GM19193 (cell line): Measurements from ENCODE around the gene RHOU.

ENCODE experiments used
- POLR2A ChIP-seq: IDR thresholded peaks from 4 replicates; pipeline ENCODE4 v1.6.1; 2011; ENCODE audit not compliant: insufficient read depth, insufficient read length; ENCODE audit errors: extremely low read depth

RHOU gene

DNA sequence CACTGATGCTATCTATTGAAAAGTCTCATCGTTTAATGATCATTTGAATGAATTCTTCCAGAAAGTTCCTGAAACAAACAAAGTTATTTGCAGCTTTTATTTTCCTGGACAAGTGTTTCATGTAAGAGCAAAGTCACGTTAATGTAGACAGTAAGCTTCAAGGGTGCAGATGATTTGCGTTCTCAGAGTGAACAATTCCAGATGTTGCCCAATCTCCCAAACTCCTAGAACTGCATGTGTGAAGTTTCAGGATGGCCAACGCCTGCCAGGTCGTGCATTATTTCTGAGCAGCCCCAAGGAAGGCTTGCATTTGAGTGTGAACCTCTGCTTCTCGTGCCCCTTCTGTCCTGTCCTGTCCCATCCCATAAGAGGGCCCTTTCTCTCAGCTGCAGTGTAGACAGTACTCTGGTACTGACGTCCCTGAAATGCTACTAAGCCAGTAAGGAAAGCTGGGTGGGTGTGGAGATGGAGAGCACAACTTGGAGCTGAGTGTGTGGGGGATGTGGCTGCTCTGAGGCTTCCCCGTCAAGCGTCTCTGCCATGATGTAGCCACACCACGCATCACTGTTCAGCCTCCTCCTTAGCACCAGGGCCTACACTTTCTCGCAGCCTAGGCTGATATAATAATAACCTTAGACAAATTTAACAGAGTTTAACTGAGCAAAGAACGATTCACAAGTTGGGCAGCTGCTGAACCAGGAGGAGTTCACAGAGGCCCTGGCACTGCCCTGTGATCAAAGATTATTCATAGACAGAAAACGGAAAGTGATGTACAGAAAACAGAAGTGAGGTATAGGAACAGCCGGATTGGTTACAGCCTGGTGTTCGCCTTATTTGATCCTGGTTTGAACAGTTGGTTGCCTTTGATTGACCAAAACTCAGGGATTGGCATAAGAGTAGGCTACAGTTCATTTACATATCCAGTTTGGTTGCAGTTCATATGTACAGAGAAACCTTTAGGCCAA, 50.4 kb downstream of the RHOU start:
- no peak for TF ChIP-seq POLR2A

GRCh38 chr1:228786361-228787129, 51.3 kb downstream of the RHOU start:
- TF ChIP-seq POLR2A, result no peak

DNA sequence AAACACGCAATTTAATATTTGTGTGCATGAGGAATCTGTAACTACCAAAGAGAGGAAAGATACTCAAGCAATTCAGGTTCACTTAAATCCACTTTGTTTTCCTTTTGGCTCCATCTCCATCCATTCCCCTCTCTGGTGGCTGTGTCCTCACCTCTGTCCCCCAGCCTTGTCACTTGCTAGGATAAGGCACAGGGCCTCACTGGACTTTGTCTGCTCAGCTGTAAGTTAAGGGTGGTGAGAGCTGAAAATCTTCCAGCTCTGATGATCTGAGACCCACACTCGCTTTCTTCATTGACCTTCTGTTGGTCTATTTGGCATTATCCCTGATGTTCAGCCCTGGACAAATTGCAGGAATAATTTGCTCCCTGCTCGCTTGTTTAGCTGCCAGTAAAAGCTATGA, 56.5 kb downstream of the RHOU start:
- TF ChIP-seq POLR2A, result no peak

GRCh38 chr1:228792601-228793000, 57.3 kb downstream of the RHOU start:
- no peak for TF ChIP-seq POLR2A

DNA sequence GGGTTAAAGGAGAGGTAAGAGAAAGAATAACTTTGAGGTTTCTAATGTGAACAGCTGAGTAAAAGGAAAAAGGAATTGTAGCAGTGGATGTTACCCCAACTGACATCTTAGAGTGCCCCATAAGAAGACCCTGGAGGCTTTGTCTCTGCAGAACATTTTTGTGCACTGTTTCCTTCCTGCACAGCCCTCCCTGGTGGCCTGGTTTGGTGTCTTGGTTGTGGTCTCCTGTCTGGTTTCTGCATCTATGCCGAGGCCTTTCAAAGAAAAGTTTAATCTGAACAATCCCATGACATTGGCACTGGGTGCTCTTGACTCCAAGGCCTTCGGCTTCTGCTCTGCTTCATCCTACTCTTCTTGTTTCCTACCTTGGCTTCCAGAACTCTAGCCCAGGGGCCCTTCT, 57.8 kb downstream of the RHOU start:
- no peak for TF ChIP-seq POLR2A

- no peak for TF ChIP-seq POLR2A
Observed at GRCh38 chr1:228794173-228794572, 58.9 kb downstream of the RHOU start.

DNA sequence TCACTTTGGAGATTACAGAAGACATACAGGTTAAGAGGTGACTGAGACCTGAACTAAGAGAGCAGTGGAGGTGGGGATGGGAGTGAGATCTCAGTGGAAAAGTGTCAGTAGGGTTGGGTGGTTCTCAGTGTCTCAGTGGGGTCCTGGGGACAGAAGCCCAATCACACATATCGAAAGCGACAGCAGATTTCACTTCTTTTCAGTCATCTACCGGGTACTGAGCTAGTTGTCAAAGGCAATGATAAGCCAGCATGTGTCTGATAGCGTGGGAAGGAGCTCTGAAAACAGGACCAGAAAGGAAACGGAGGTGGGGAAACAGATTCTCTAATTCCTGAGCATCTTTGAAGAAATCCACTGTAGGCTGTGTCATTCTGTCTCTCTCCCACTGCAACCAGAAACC, 59.5 kb downstream of the RHOU start:
- TF ChIP-seq POLR2A, result no peak

- TF ChIP-seq POLR2A, result no peak
Observed at GRCh38 chr1:228795596-228795995, 60.3 kb downstream of the RHOU start.
